ENCODE data around the gene GPRC5D.

Gene GPRC5D

GRCh38 chr12:12903642-12904609 is 48.0 kb downstream of the GPRC5D start:
- DNase-seq: no peak

- DNase-seq: no peak
Measured at GRCh38 chr12:12902036-12902435, 49.9 kb downstream of the GPRC5D start.

GRCh38 chr12:12901158-12901791 is 50.7 kb downstream of the GPRC5D start:
- DNase-seq: no peak

GRCh38 chr12:12900786-12901157 is 51.2 kb downstream of the GPRC5D start:
- DNase-seq: no peak

- DNase-seq: no peak
Measured at GRCh38 chr12:12899530-12900380, 52.2 kb downstream of the GPRC5D start.

GRCh38 chr12:12898911-12899511 is 53.0 kb downstream of the GPRC5D start:
- no peak for DNase-seq

- DNase-seq: no peak
Measured at GRCh38 chr12:12898136-12898717, 53.7 kb downstream of the GPRC5D start.

GRCh38 chr12:12897302-12897701 is 54.7 kb downstream of the GPRC5D start:
- no peak for DNase-seq

GRCh38 chr12:12896260-12896659 is 55.7 kb downstream of the GPRC5D start:
- DNase-seq: no peak

GRCh38 chr12:12893438-12893837 is 58.5 kb downstream of the GPRC5D start:
- no peak for DNase-seq

- no peak for DNase-seq
Measured at GRCh38 chr12:12892681-12893141, 59.3 kb downstream of the GPRC5D start.

GRCh38 chr12:12891881-12892355 is 60.1 kb downstream of the GPRC5D start:
- DNase-seq: no peak

- DNase-seq: peak; percentile 10
Measured at GRCh38 chr12:12891080-12891880, 60.7 kb downstream of the GPRC5D start, which contains the start of gene GPRC5A. GPRC5A (plus strand) TSS chr12:12891562; CDS start chr12:12908250, 16,688 bp downstream.
